Esophagus (tissue), 2 donors: ENCODE results near the gene OTOL1. TPM values are rescaled to one million over a fixed set of nuclear protein-coding genes. Genes with fewer than 3 reads are reported as not detected.
"Not testable (repeated sequence)": the region's sequence is repeated elsewhere in the genome, so short reads cannot be mapped to it uniquely, and the experiment has no call there.

Source experiments
- H3K27ac ChIP-seq, 2 donors: one replicate each; pipeline ENCODE4 v1.5.1; 2013; ENCODE audit warnings: low read depth in 2 of 2, mild to moderate bottlenecking in 2 of 2, inconsistent platforms in 1 of 2, low read length in 1 of 2, moderate library complexity in 1 of 2
- H3K27me3 ChIP-seq, 2 donors: one replicate each; pipeline ENCODE4 v1.6.1; 2013; ENCODE audit warnings: low read length in 2 of 2, control low read depth in 1 of 2, mild to moderate bottlenecking in 1 of 2; ENCODE audit not compliant: insufficient read depth in 2 of 2, control insufficient read depth in 1 of 2
- H3K36me3 ChIP-seq, 2 donors: one replicate each; pipeline ENCODE4 v1.6.1; 2013; ENCODE audit warnings: low read length in 1 of 2; ENCODE audit not compliant: control insufficient read depth in 2 of 2, insufficient read depth in 2 of 2
- H3K4me1 ChIP-seq, 2 donors: one replicate each; pipeline ENCODE4 v1.6.1; 2013; ENCODE audit warnings: low read length in 1 of 2; ENCODE audit not compliant: control insufficient read depth in 2 of 2, insufficient read depth in 2 of 2
- H3K4me3 ChIP-seq, 2 donors: one replicate each; pipeline ENCODE4 v1.5.1; 2013; ENCODE audit warnings: low read length in 2 of 2, mild to moderate bottlenecking in 2 of 2, low read depth in 1 of 2, moderate library complexity in 1 of 2
- H3K9me3 ChIP-seq, 2 donors: one replicate each; pipeline ENCODE4 v1.6.1; 2013; ENCODE audit warnings: mild to moderate bottlenecking in 2 of 2, low read depth in 1 of 2, low read length in 1 of 2, moderate library complexity in 1 of 2; ENCODE audit not compliant: control insufficient read depth in 2 of 2, insufficient read depth in 1 of 2
- WGBS, 2 donors: extraction: QIAGEN DNeasy Blood & Tissue Kit; methylation state at CpG; one replicate each; pipeline ENCODE4 v1.1.7; 2013; 5-methylcytosine and 5-hydroxymethylcytosine counted together
- polyA plus RNA-seq, 2 donors: library from polyadenylated mRNA; stranded (reverse); fragments of 200-250 nt; gene quantifications; one replicate each; pipeline ENCODE4 v1.2.3, GENCODE V29; 2013
- donor health status: healthy with polysubstance abuse.
- donor health status: Bipolar disorder and iron deficiency.

The OTOL1 gene
- polyA plus RNA-seq, 2 donors: not detected

- Histone ChIP-seq H3K27me3 (no peaks in the 10 kb centered on the region), H3K4me1 (no peaks in the 10 kb centered on the region), H3K4me3 (no peak overlapping the region), H3K36me3 (no peaks in the 10 kb centered on the region), H3K27ac (no peak overlapping the region), H3K9me3 (no peaks in the 10 kb centered on the region)
Measured at GRCh38 chr3:161475905-161476304, 20.7 kb upstream of the OTOL1 start.

- 90 to 94% methylated on average over 1 of the region's 1 CpG for WGBS, 2 donors
- Histone ChIP-seq H3K4me1 (no peaks in the 10 kb centered on the region), H3K27me3 (no peaks in the 10 kb centered on the region), H3K36me3 (no peaks in the 10 kb centered on the region), H3K4me3 (no peak overlapping the region), H3K9me3 (no peaks in the 10 kb centered on the region), H3K27ac (no peak overlapping the region)
Measured at GRCh38 chr3:161484226-161484625, 12.4 kb upstream of the OTOL1 start.

GRCh38 chr3:161488284-161488683, 8.3 kb upstream of the OTOL1 start:
- H3K27me3 ChIP-seq, H3K4me3 ChIP-seq, H3K27ac ChIP-seq, H3K9me3 ChIP-seq, H3K36me3 ChIP-seq, H3K4me1 ChIP-seq: not testable (repeated sequence)
- WGBS, 2 donors: 18 to 44% methylated on average over 1 of the region's 1 CpG

- no peak overlapping the region for H3K27ac ChIP-seq
- H3K4me3 ChIP-seq: no peak overlapping the region
- no peaks in the 10 kb centered on the region for H3K36me3 ChIP-seq
- H3K27me3 ChIP-seq: no peaks in the 10 kb centered on the region
- H3K9me3 ChIP-seq: no peaks in the 10 kb centered on the region
- no peaks in the 10 kb centered on the region for H3K4me1 ChIP-seq
Measured at GRCh38 chr3:161489395-161489794, 7.2 kb upstream of the OTOL1 start.

GRCh38 chr3:161490845-161491244, 5.8 kb upstream of the OTOL1 start:
- not testable (repeated sequence) for H3K36me3 ChIP-seq, H3K4me1 ChIP-seq, H3K4me3 ChIP-seq, H3K27ac ChIP-seq, H3K9me3 ChIP-seq, H3K27me3 ChIP-seq
- WGBS, 2 donors: 61 to 67% methylated on average over 1 of the region's 1 CpG

GRCh38 chr3:161498259-161498921, 1.8 kb downstream of the OTOL1 start:
- Histone ChIP-seq H3K27me3 (no peaks in the 10 kb centered on the region), H3K27ac (no peak overlapping the region), H3K4me1 (no peaks in the 10 kb centered on the region), H3K9me3 (no peaks in the 10 kb centered on the region), H3K36me3 (no peaks in the 10 kb centered on the region), H3K4me3 (no peak overlapping the region)
- WGBS, 2 donors: 56 to 64% methylated on average over 2 of the region's 2 CpGs

GRCh38 chr3:161500068-161500796, 3.6 kb downstream of the OTOL1 start:
- Histone ChIP-seq H3K27ac (no peak overlapping the region), H3K27me3 (no peaks in the 10 kb centered on the region), H3K9me3 (no peaks in the 10 kb centered on the region), H3K4me3 (no peak overlapping the region), H3K36me3 (no peaks in the 10 kb centered on the region), H3K4me1 (no peaks in the 10 kb centered on the region)
- WGBS, 2 donors: 43 to 64% methylated on average over 3 of the region's 3 CpGs

- Histone ChIP-seq H3K27me3 (no peaks in the 10 kb centered on the region), H3K9me3 (no peaks in the 10 kb centered on the region), H3K4me1 (no peaks in the 10 kb centered on the region), H3K36me3 (no peaks in the 10 kb centered on the region), H3K27ac (no peak overlapping the region), H3K4me3 (no peak overlapping the region)
- 86 to 93% methylated on average over 8 of the region's 8 CpGs for WGBS, 2 donors
Measured at GRCh38 chr3:161503271-161503670, 6.7 kb downstream of the OTOL1 start.

- Histone ChIP-seq H3K36me3 (no peaks in the 10 kb centered on the region), H3K9me3 (no peaks in the 10 kb centered on the region), H3K27ac (no peak overlapping the region), H3K27me3 (no peaks in the 10 kb centered on the region), H3K4me3 (no peak overlapping the region), H3K4me1 (no peaks in the 10 kb centered on the region)
- 50 to 59% methylated on average over 2 of the region's 2 CpGs for WGBS, 2 donors
Measured at GRCh38 chr3:161508852-161509477, 12.4 kb downstream of the OTOL1 start.
